PC-3 (cell line): Measurements from ENCODE around the gene ABHD8. TPM values are rescaled to one million over a fixed set of nuclear protein-coding genes. Genes with fewer than 3 reads are reported as not detected.

Source experiments
- ATAC-seq: fragments of 200-7000 bp; cut with Tn5 transposase; 2 replicates; pipeline ENCODE4 v1.9.1; 2020; ENCODE audit warnings: mild to moderate bottlenecking, moderate library complexity
- BruUV-seq: library from RNA; stranded (reverse); fragments of 400-500 nt; replicated peaks from 2 replicates; lab custom pipeline; 2021; lab: Mats Ljungman, UMichigan
- CTCF ChIA-PET: fragments of 300-600 bp; sonication (Branson Sonifier 250); formaldehyde crosslinking; loops from one replicate; lab custom pipeline; 2022; ENCODE audit warnings: antibody characterized with exemption; lab: Charles Lee
- POLR2A ChIA-PET: fragments of 300-600 bp; sonication (Branson Sonifier 250); formaldehyde crosslinking; loops from one replicate; lab custom pipeline; 2022; ENCODE audit warnings: antibody characterized with exemption; ENCODE audit not compliant: unreplicated experiment; lab: Charles Lee
- DNase-seq: peaks from one replicate; pipeline ENCODE4 v3.0.0-alpha.2; 2015
- H2AFZ ChIP-seq: fragments of 300-600 bp; sonication (generic); 2 replicates; pipeline ENCODE4 v1.6.0; 2016; ENCODE audit warnings: antibody characterized with exemption, low read length
- H3F3A ChIP-seq: fragments of 300-600 bp; sonication (generic); one replicate; pipeline ENCODE4 v1.6.0; 2017; ENCODE audit warnings: antibody characterized with exemption, low read length, control low read depth, mild to moderate bottlenecking; ENCODE audit not compliant: unreplicated experiment
- H3K27ac ChIP-seq: fragments of 300-600 bp; sonication (generic); 2 replicates; pipeline ENCODE4 v1.5.1; 2016; ENCODE audit warnings: mild to moderate bottlenecking, low read length
- H3K27me3 ChIP-seq: fragments of 300-600 bp; sonication (generic); 2 replicates; pipeline ENCODE4 v1.6.1; 2016; ENCODE audit warnings: low read length, mixed read lengths
- H3K36me3 ChIP-seq: fragments of 300-600 bp; sonication (generic); 2 replicates; pipeline ENCODE4 v1.6.1; 2016; ENCODE audit warnings: low read depth, mixed run types, low read length, mixed read lengths
- H3K4me1 ChIP-seq: fragments of 300-600 bp; sonication (generic); 2 replicates; pipeline ENCODE4 v1.5.1; 2016; ENCODE audit warnings: low read length; ENCODE audit not compliant: insufficient read depth
- H3K4me2 ChIP-seq: fragments of 300-600 bp; sonication (generic); 2 replicates; pipeline ENCODE4 v1.6.0; 2016; ENCODE audit warnings: low read length
- H3K4me3 ChIP-seq: fragments of 300-600 bp; sonication (generic); 2 replicates; pipeline ENCODE4 v1.5.1; 2016; ENCODE audit warnings: mild to moderate bottlenecking, low read length, mixed read lengths
- H3K79me2 ChIP-seq: fragments of 300-600 bp; sonication (generic); 2 replicates; pipeline ENCODE4 v1.6.1; 2017; ENCODE audit warnings: low read length, mixed read lengths
- H3K9ac ChIP-seq: fragments of 300-600 bp; sonication (generic); 2 replicates; pipeline ENCODE4 v1.6.0; 2016; ENCODE audit warnings: mild to moderate bottlenecking, low read length
- H3K9me2 ChIP-seq: fragments of 300-600 bp; sonication (generic); replicated peaks from 2 replicates; pipeline ENCODE4 v1.6.1; 2016; ENCODE audit warnings: mixed run types, low read length, mixed read lengths
- H3K9me3 ChIP-seq: fragments of 300-600 bp; sonication (generic); 2 replicates; pipeline ENCODE4 v1.6.1; 2016; ENCODE audit warnings: low read length, mixed read lengths
- H4K20me1 ChIP-seq: fragments of 300-600 bp; sonication (generic); 2 replicates; pipeline ENCODE4 v1.6.1; 2016; ENCODE audit warnings: low read length, mixed read lengths
- CTCF ChIP-seq: fragments of 300-600 bp; sonication (generic); conservative IDR thresholded peaks from 2 replicates; pipeline ENCODE4 v1.5.1; 2017; ENCODE audit warnings: antibody characterized with exemption, low read depth, mild to moderate bottlenecking, low read length
- EZH2 ChIP-seq: fragments of 300-600 bp; sonication (generic); IDR thresholded peaks from one replicate; pipeline ENCODE4 v1.6.1; 2017; ENCODE audit warnings: antibody characterized with exemption, mild to moderate bottlenecking, low read length; ENCODE audit not compliant: unreplicated experiment
- EZH2phosphoT487 ChIP-seq: fragments of 300-600 bp; sonication (generic); IDR thresholded peaks from 2 replicates; pipeline ENCODE4 v1.6.1; 2018; ENCODE audit warnings: mild to moderate bottlenecking, antibody characterized with exemption, low read length, borderline replicate concordance
- intact Hi-C: fragments of 100-400 bp; cut with micrococcal nuclease; formaldehyde crosslinking; loops from 2 replicates; pipeline ENCODE4 v1.9.0; 2023
- total RNA-seq: library from RNA; depleted of rRNA; stranded (reverse); fragments of >200 nt; gene quantifications from 2 replicates; pipeline ENCODE4 v1.2.3, GENCODE V29; 2014

ABHD8 gene
- total RNA-seq, 1 experiment from 2014 or later, result 42.4 TPM

GRCh38 chr19:17262557-17262956 lies 40.7 kb downstream of the ABHD8 start:
- Histone ChIP-seq H3K4me1 (no peaks in the 10 kb centered on the region), H3K27me3 (no peaks in the 10 kb centered on the region), H3K4me2 (no peak overlapping the region), H3K9me3 (0 out of 2 replicates have a peak, but pooled peaks cover 5% of the 10 kb centered on the region), H3K9ac (no peak overlapping the region), H3K9me2 (no peaks in the 10 kb centered on the region), H4K20me1 (no peaks in the 10 kb centered on the region), H3K79me2 (peaks cover 1% of the 10 kb centered on the region), H3F3A (no peaks in the 10 kb centered on the region), H3K4me3 (no peak overlapping the region), H3K36me3 (no peaks in the 10 kb centered on the region), H3K27ac (no peak overlapping the region), H2AFZ (no peak overlapping the region)
- CTCF ChIA-PET, result interaction anchor here (0.9 kb wide), 1 partner anchor 8 kb away, joined by 5 read pairs; no protein-coding TSS in a partner anchor
- POLR2A ChIA-PET, result no interaction called here
- no TSS peak for BruUV-seq
- DNase-seq (no peak), ATAC-seq (no peak)
- no peak for TF ChIP-seq EZH2
- TF ChIP-seq EZH2phosphoT487, result no peak
- TF ChIP-seq CTCF, result no peak
- intact Hi-C loops, result no loop called here

- no peak overlapping the region for H3K27ac ChIP-seq
- ChIA-PET CTCF (interaction anchor here (0.6 to 0.9 kb wide), 2 partner anchors 12 to 44 kb away, joined by 3 to 4 read pairs; partner anchors contain the start of gene MRPL34), POLR2A (no interaction called here)
- DNase-seq, result peak; percentile 89
- H3K79me2 ChIP-seq, result no peaks in the 10 kb centered on the region
- H3K4me2 ChIP-seq, result no peak overlapping the region
- H3K4me3 ChIP-seq, result no peak overlapping the region
- H3K27me3 ChIP-seq, result no peaks in the 10 kb centered on the region
- H2AFZ ChIP-seq, result peak overlapping the region; percentile 79
- H3K4me1 ChIP-seq, result no peaks in the 10 kb centered on the region
- intact Hi-C loops, result loop anchor here (1.0 kb wide), 1 partner anchor 21 kb away; no protein-coding TSS in a partner anchor
- peak; percentile 100 for ATAC-seq
- TF ChIP-seq CTCF (peak; percentile 94), EZH2phosphoT487 (no peak), EZH2 (no peak)
- no TSS peak for BruUV-seq
- no peaks in the 10 kb centered on the region for H3K9me2 ChIP-seq
- no peaks in the 10 kb centered on the region for H3F3A ChIP-seq
- H3K9ac ChIP-seq, result no peak overlapping the region
- 0 out of 2 replicates have a peak, but pooled peaks cover 5% of the 10 kb centered on the region for H3K9me3 ChIP-seq
- no peaks in the 10 kb centered on the region for H3K36me3 ChIP-seq
- H4K20me1 ChIP-seq, result no peaks in the 10 kb centered on the region
These were observed 42.3 kb downstream of the ABHD8 start for GRCh38 chr19:17260842-17261325.

GRCh38 chr19:17259934-17260333 lies 43.3 kb downstream of the ABHD8 start:
- Histone ChIP-seq H3K4me3 (no peak overlapping the region), H3K79me2 (no peaks in the 10 kb centered on the region), H3F3A (no peaks in the 10 kb centered on the region), H3K9ac (no peak overlapping the region), H3K27ac (no peak overlapping the region), H4K20me1 (no peaks in the 10 kb centered on the region), H3K9me2 (no peaks in the 10 kb centered on the region), H2AFZ (no peak overlapping the region), H3K27me3 (no peaks in the 10 kb centered on the region), H3K36me3 (no peaks in the 10 kb centered on the region), H3K4me1 (no peaks in the 10 kb centered on the region), H3K9me3 (0 out of 2 replicates have a peak, but pooled peaks cover 5% of the 10 kb centered on the region), H3K4me2 (no peak overlapping the region)
- BruUV-seq, result no TSS peak
- ATAC-seq (no peak), DNase-seq (no peak)
- ChIA-PET CTCF (interaction anchor here (0.6 to 0.9 kb wide), 2 partner anchors 11 to 45 kb away, joined by 3 to 4 read pairs; partner anchors contain the start of gene MRPL34), POLR2A (no interaction called here)
- intact Hi-C loops, result no loop called here
- TF ChIP-seq CTCF (no peak), EZH2phosphoT487 (no peak), EZH2 (no peak)
